ENCODE measurements around the gene MAN1A1.
A peak's percentile ranks its signal among the peaks of the same experiment; 100 is the strongest.

The MAN1A1 gene

DNA sequence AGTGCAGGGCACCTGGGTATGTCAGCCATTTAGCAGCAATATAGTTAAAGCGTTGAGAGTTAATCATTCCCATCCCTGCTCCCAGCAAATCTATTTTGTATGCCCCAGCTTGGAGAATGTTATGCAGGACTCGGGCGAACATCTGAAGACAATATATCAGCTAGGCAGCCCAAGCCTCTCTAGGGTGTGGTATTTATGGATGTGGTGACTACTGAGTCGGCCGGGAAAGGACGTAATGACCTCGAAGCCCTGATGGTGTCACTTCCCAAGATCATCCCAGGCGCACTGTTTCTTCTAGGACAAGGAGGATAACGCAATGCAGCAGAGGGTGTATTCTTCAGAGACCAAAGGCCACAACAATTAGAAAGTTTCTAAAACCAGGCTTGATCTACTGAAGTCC is 207.5 kb downstream of the MAN1A1 start:
- peak; percentile 42 for DNase-seq (ENCODE audit: low spot score)

DNA sequence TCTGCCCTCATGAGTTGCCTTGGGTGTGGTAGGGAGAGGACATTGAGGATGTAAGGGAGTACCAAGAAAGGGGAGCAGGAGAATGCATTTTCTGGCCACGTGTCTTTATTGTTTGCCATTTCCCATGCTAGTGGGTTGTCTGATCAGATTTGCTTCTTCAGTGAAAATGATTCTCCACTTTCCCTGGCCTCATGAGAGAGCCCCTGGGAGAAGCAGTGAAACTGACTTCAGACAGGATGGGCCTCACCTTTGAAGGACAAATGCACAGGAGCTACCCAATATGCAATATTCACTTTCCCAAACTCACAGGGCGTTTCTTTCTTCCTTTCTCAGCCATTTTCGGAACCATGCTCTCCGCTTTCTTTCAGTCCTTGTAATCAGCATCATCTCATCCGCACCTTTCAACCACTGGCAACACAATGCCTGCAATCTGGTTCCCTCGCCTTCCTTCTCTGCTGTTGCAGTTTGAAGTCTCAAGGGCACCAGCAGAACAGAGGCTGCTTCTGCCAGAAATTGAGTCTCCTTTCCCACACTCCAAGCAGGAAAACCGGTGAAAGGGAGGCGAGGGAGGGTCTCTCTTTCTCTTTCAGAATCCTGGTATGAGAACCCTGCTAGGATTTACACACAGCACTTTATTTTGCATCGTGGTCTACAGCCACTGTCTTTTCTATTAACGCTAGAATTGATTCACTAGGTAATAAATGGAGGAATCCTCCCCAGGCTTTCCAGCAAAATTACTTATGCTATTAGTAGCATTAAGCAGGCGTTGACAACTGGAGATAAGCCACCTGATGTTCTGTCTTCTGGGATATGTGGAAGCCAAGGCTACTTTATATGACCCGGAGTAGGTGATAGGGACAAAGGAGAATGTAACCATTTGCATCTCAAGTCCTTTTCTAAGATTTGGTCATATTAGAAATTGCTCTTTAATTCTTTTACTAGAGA is 209.1 kb downstream of the MAN1A1 start:
- DNase-seq (ENCODE audit: low spot score) = no peak

DNA sequence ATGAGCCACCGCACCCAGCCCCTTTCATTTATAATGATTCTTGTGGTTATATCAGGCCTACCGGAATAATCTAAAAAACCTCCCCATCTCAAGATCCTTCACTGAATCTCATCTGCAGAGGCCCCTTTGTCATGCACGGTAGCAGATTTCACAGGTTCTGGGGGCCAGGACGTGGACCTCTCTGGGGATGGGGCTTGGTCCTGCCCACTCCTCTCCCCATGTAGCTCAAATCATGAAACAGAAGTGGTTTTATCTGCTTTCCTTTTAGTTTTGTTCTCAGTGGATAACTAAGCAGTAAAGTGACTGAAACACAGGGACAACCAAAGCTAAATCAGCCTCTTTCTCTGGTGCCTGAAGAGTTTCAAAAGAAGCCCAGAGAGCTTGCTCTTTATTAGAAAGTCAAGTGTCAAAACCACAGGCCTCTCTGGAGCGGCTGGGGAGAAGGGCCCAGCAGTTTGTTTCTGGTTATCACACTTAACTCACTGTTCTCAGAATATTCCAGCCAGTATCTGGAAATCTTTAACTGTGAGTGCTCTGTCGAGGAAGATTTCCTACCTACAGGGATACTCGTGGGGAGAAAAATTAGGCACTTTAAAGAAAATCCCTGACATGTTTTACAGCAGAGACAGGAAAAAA is 210.5 kb downstream of the MAN1A1 start:
- DNase-seq (ENCODE audit: low spot score) = no peak

DNA sequence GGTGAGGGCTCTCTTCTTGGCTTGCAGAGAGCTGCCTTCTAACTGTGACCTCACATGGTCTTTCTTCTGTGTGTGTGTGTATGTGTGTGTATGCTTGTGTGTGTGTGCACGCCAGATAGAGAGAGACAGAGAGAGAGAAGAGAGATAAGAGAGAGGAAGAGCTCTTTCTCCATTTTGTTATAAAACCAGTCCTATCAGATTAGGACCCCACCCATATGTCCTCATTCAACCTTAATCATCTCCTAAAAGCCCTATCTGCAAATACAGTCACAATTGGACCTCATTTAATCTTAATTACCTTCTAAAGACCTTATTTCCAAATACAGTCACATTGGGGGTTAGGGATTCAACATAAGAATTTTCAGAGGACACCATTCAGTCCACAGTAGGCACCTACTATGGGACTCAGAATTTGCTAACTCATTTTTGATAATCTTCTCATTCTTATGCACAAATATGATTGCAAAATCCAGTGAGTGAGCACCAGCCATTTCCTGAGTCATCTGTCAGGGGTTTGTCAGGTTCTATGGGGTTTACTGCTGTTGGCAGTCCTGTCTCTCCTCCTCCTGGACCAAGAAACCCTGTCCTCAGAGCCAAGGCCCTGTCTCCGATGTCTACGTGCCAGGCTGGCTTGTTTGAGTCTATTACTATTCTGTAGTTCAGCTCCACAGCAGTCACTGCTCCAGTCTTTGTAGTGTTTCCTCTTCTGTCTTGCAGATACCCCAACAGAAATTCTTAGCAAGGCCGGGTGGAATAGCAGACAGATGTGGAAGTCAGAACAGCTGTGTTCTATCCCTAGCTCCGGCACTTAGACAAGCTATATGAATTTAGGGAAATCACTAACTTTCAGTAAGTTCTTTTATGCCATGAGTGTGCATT is 212.1 kb downstream of the MAN1A1 start:
- peak; percentile 63 for DNase-seq (ENCODE audit: low spot score)

DNA sequence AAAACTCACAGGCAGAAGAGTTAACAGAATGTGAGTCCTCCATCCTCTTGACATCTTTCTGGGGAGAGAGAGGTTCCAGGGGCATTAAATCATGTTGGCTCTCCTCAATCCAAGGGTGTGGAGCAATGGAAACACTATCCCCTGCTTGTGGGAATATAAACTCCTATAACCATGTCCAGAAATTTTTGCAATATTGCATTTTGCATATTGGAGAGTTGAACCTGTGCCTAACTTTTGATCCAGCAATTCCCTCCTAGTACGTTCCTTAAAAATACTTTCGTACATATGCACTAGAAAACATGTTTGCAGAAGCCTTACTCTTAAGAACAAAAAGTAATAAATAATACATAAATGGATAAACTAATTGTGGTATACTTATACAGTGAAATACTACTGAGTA is 214.8 kb downstream of the MAN1A1 start:
- no peak for DNase-seq (ENCODE audit: low spot score)

DNA sequence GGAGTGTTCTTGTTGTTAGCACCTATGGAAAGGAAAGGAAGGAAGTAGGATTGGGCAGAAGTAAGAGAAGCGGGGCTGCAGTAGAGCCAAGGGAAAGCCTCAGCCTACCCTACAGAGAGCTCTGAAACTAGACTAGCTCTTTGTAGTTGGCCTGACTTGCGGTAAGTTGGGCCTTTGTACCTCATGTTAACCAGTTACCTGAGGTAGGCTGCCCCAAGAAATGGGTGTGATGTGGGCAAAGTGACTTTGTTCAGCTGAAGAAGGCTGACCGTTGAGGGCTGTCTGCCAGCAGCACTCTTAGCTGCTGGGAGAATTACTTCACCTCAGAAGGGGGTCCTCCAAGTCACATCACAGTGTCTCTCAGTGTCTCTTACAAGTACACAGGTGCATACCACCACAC is 216.2 kb downstream of the MAN1A1 start:
- DNase-seq (ENCODE audit: low spot score) = no peak

DNA sequence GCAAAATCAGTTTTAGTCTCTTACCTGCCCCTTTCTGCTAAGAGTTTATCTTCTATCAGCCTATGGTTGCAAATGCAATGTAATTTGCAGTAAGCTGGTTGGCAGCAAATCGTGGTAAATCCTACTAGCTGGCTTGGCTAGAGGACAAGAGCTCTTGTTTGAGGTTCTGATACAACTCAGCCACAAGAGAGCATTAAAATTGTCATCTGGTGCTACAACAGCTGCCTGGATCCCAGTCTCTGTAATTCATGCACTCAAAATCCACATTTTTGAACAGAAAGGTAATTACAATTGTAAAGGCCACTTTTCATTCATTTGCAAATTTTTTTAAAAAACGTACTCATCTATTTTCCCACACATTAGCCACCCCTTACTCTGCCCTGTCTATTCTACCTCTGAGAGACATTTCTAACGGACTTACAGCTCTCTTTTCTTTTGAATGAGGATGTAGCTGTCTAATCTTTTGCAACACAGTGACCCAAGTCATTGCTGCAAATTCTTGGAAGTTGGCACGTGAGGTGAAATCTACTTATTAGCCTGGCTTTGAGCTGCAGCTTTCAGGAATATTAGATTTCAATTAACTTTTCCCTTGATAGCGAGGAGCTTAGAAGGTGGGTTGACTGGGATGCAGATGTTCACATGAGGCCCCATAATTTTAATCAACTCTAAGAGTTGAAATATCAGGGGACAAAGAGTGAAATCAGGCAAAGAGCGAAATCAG is 217.1 kb downstream of the MAN1A1 start:
- peak; percentile 29 for DNase-seq (ENCODE audit: low spot score)

DNA sequence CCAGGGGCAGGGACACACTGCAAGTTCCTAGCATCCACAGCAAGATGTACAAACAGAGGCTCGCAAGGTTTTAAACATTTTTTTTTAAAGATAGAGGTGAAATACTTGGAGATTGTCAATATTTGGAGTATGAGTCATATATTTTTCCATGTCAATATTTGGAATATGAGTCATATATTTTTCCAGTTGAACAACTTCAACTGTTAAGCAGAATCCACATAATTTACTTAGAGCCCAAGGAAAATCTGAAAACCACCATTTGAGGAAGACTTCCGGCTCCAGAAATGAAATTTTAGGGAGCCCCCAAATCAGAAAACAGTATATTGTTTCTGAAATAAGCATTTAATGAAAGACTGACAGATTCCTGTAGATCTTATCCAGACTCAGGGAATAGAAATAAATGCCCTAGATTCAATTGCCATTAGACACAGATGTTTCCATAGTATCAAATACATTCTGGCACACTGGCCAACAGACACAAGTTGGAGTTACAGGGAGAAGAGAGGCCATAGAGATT is 219.5 kb downstream of the MAN1A1 start:
- peak; percentile 42 for DNase-seq (ENCODE audit: low spot score)

DNA sequence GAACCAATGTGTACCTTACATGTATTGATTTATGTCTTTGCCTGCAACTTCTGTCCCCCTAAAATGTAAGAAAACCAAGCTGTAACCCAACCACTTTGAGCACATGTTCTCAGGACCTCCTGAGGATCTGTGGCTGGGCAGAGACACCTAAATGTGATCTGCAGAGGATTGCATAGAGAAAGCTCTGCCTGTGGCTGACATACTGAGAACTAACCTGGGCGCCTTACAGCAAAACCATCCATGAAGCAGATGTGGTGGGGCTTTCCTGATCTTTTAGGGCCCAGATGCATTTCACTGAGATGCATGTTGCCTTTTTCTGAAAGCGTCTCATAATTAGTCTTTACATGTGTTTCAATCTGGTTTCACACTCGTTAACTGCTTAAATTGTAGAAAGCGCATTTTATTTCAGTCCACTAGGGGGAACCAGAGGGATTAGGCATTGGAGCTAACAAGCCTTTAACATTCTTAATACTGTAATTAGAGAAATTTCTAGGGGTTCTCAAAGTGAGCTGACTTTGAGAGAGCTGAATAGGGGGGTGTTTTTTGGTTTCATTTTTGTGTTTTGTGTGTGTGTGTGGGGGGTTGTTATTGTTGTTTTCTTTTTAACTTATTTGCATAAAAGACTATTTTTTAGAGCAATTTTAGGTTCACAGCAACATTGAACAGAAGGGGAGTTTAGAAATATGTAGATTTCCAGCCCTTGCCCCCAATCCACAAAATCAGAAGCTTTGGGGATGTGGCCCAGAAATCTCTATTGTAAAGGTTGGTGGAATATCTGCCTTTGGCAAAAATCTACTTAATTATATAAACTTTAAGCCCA is 220.2 kb downstream of the MAN1A1 start:
- DNase-seq (ENCODE audit: low spot score) = peak; percentile 68

DNA sequence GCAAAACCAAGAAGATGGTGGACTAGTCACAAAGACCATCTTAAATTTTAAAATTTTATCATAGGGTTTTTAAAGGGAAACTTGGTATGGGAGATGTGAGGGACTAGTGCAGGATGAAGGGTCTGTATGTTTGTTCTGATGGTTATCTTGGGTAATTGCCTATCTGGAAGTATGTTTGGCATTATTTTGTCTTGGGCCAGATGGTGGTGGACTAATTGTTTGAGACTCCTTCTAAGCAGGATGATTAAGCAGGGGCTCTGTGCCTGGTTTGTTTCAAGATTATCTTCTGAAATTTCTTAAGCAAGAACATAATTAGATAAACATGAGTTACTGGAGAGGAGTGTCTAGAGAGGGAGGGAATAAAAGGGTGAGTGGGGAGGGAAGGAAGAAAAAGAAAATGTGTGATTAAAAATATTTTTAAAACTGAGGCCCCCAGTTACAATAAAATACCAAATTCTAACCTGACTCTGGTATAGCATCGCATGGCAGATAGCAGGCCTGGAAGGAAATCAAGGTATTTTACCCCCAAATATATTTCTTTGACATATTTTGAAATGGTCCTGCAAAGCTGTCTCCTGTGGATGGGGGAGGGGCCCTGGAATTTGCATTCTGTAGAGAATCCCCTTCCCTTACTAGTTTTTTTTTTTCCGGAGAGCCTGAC is 221.2 kb downstream of the MAN1A1 start:
- no peak for DNase-seq (ENCODE audit: low spot score)

DNA sequence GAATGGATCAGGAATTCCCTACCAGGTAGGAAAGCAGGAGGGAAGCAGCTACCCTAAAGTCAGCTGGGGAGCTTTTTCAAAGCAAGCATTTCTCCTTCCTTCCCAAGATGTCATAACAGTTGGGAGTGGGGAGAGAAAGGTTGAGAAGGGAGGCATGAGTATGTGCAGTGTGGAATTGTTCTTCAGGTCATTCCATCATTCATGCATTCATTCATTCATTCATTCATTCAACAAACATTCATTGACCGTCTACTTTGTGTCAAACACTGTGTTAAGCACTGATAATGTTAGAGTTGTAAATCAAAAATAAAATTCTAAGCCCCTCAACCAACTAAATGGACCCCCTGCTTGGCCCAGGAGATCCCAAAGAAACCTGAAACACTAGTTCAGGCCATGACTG is 221.9 kb downstream of the MAN1A1 start:
- no peak for DNase-seq (ENCODE audit: low spot score)
